Erythroblast (primary cell): Measurements from ENCODE around the gene VAC14.

Source experiments
- GATA1 ChIP-seq: IDR thresholded peaks from 2 replicates; pipeline ENCODE4 v1.6.1; 2011; ENCODE audit warnings: low read depth, mild to moderate bottlenecking, control low read depth, low read length, moderate library complexity
- POLR2A ChIP-seq: IDR thresholded peaks from 2 replicates; pipeline ENCODE4 v1.6.1; 2011; ENCODE audit warnings: mild to moderate bottlenecking, low read length

GRCh38 chr16:70701596-70701995, 99.4 kb downstream of the VAC14 start:
- TF ChIP-seq POLR2A (no peak), GATA1 (no peak)
